GM23248 (cell line): ENCODE results near the gene GJB6.

Experiments used
- EZH2 ChIP-seq: fragments of 200-600 bp; sonication (generic); IDR thresholded peaks from 2 replicates; pipeline ENCODE4 v1.6.1; 2018; ENCODE audit warnings: antibody characterized with exemption, mild to moderate bottlenecking; ENCODE audit not compliant: insufficient read depth, poor library complexity, severe bottlenecking
- EZH2phosphoT487 ChIP-seq: fragments of 200-600 bp; sonication (generic); IDR thresholded peaks from 2 replicates; pipeline ENCODE4 v1.6.1; 2018; ENCODE audit warnings: antibody characterized with exemption, moderate library complexity, mild to moderate bottlenecking, low read depth; ENCODE audit not compliant: insufficient read depth

GRCh38 chr13:20241593-20241992 is 9.5 kb upstream of the GJB6 start:
- TF ChIP-seq EZH2 (no peak), EZH2phosphoT487 (no peak)
